ENCODE results near the gene C2CD2. TPM values are rescaled to one million over a fixed set of nuclear protein-coding genes. Genes with fewer than 3 reads are reported as not detected.

Gene C2CD2
- total RNA-seq, 1 experiment from 2014 or later = 12.6 TPM

DNA sequence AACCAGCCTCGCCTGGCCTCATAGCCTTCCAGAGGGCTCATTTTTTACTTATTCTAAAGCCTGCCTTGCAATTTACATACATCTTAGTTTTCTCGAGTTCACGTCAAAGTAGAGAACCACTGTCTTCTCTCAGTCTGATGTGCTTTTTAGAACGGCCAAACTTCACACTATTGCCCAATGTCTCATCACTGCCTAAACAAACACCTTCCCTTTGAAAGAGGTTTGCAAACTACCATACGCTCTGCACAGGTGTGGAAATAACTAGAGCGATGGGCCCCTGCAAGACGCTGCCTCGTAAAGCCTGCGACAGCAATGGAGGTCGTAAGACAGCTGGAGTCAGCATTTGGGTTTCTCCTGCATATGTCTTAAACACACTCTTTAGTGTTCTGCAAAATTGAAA, 97.2 kb downstream of the C2CD2 start:
- H3K36me3 ChIP-seq (ENCODE audit: control insufficient read depth, insufficient read depth, low read length) = peaks cover 1% of the 10 kb centered on the region

DNA sequence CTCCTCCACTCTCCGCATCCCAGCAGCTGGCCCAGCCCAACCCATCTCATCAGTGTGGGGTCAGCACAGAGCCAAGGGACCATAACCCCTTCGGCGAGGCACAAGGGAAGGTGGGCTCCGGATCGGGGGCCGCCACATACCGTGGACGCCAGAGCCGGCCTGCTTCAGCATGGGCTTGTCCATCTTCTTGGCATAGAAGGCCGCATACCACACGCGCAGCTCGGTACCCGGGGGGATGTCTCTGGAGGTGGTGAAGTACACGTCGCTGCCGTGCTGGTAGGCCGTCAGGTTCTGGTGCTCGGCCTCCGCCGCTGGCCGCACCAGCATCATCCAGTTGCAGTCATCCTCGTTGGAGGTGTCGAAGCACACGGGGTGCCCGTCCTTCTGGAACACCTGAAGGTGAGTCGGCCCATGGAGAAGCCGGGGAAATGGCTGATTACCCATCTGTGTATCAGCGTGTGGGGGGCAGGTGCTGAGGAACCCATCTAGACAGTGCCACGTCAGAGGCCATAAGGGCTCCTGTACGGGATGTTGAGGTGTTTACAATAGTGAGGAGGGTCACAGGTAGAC, 99.3 kb downstream of the C2CD2 start:
- no peaks in the 10 kb centered on the region for H3K36me3 Mint-ChIP-seq (ENCODE audit: insufficient read depth, unreplicated experiment)
- peaks cover 1% of the 10 kb centered on the region for H3K36me3 ChIP-seq (ENCODE audit: control insufficient read depth, insufficient read depth, low read length)
- H3K4me3 Mint-ChIP-seq (ENCODE audit: unreplicated experiment) = no peak overlapping the region
- no TSS peak for BruUV-seq (replicated peaks)
- CTCF ChIA-PET = no interaction called here
- H3K27me3 Mint-ChIP-seq (ENCODE audit: insufficient read depth, unreplicated experiment) = no peaks in the 10 kb centered on the region
- no peaks in the 10 kb centered on the region; the same call in 1 of the 2 replicates for H3K4me1 ChIP-seq
- H3K27ac Mint-ChIP-seq (ENCODE audit: unreplicated experiment) = no peak overlapping the region
- no peak overlapping the region for H3K4me3 ChIP-seq (ENCODE audit: low read depth, low read length)
- POLR2A ChIA-PET = no interaction called here
- no peaks in the 10 kb centered on the region for H3K9me3 Mint-ChIP-seq (ENCODE audit: unreplicated experiment)
- H3K4me1 Mint-ChIP-seq (ENCODE audit: low read depth, unreplicated experiment) = no peaks in the 10 kb centered on the region
- no peak for DNase-seq
- H3K9me3 ChIP-seq = no peaks in the 10 kb centered on the region
- intact Hi-C loops (cut with micrococcal nuclease; ENCODE audit: unreplicated experiment) = no loop called here
- TF ChIP-seq, protein P1, sequence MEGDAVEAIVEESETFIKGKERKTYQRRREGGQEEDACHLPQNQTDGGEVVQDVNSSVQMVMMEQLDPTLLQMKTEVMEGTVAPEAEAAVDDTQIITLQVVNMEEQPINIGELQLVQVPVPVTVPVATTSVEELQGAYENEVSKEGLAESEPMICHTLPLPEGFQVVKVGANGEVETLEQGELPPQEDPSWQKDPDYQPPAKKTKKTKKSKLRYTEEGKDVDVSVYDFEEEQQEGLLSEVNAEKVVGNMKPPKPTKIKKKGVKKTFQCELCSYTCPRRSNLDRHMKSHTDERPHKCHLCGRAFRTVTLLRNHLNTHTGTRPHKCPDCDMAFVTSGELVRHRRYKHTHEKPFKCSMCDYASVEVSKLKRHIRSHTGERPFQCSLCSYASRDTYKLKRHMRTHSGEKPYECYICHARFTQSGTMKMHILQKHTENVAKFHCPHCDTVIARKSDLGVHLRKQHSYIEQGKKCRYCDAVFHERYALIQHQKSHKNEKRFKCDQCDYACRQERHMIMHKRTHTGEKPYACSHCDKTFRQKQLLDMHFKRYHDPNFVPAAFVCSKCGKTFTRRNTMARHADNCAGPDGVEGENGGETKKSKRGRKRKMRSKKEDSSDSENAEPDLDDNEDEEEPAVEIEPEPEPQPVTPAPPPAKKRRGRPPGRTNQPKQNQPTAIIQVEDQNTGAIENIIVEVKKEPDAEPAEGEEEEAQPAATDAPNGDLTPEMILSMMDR (IDR thresholded peaks at IDR 0.05; ENCODE audit: insufficient read depth in 1 of 2, low read depth in 1 of 2, low read length in 1 of 2, severe bottlenecking in 1 of 2, unreplicated experiment in 1 of 2) = no peak
- no peaks in the 10 kb centered on the region for H3K27me3 ChIP-seq (replicated peaks; ENCODE audit: control insufficient read depth, insufficient read depth, low read length)

More for the DNA sequence above, 97.2 kb downstream of the C2CD2 start:
- no peaks in the 10 kb centered on the region for H3K27me3 Mint-ChIP-seq (ENCODE audit: insufficient read depth, unreplicated experiment)
- H3K4me1 Mint-ChIP-seq (ENCODE audit: low read depth, unreplicated experiment) = no peaks in the 10 kb centered on the region
- CTCF ChIA-PET = no interaction called here
- no peak overlapping the region for H3K4me3 Mint-ChIP-seq (ENCODE audit: unreplicated experiment)
- POLR2A ChIA-PET = no interaction called here
- intact Hi-C loops (cut with micrococcal nuclease; ENCODE audit: unreplicated experiment) = no loop called here
- Histone ChIP-seq H3K27me3 (replicated peaks; ENCODE audit: control insufficient read depth, insufficient read depth, low read length) (no peaks in the 10 kb centered on the region), H3K4me3 (ENCODE audit: low read depth, low read length) (no peak overlapping the region), H3K4me1 (no peaks in the 10 kb centered on the region; the same call in 1 of the 2 replicates), H3K9me3 (no peaks in the 10 kb centered on the region)
- no peak for DNase-seq
- no TSS peak for BruUV-seq (replicated peaks)
- TF ChIP-seq, protein P1 (IDR thresholded peaks at IDR 0.05; ENCODE audit: insufficient read depth in 1 of 2, low read depth in 1 of 2, low read length in 1 of 2, severe bottlenecking in 1 of 2, unreplicated experiment in 1 of 2) = no peak
- H3K9me3 Mint-ChIP-seq (ENCODE audit: unreplicated experiment) = no peaks in the 10 kb centered on the region
- H3K27ac Mint-ChIP-seq (ENCODE audit: unreplicated experiment) = no peak overlapping the region
- no peaks in the 10 kb centered on the region for H3K36me3 Mint-ChIP-seq (ENCODE audit: insufficient read depth, unreplicated experiment)

DNA sequence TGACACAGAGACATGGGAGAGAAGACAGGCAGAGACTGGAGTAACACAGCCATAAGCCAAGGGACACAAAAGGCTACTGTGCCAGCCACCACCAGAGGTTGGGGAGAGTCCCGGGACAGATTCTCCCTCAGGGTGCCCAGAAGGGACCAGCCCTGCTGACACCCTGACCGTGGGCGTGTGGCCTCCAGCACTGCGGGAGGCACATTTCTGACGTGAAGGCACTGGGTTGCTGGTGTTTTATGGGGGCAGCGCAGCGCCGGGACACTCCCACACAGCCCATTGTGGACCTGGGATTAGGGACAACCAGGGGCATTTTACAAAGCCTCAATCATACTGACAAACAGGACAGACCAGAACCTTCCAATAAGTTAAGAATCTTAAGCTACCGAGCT, 100.9 kb downstream of the C2CD2 start:
- DNase-seq = no peak
- Mint-ChIP-seq H3K4me1 (ENCODE audit: low read depth, unreplicated experiment) (peaks cover 6% of the 10 kb centered on the region), H3K9me3 (ENCODE audit: unreplicated experiment) (no peaks in the 10 kb centered on the region), H3K27ac (ENCODE audit: unreplicated experiment) (no peak overlapping the region), H3K27me3 (ENCODE audit: insufficient read depth, unreplicated experiment) (no peaks in the 10 kb centered on the region), H3K36me3 (ENCODE audit: insufficient read depth, unreplicated experiment) (no peaks in the 10 kb centered on the region), H3K4me3 (ENCODE audit: unreplicated experiment) (no peak overlapping the region)
- H3K4me1 ChIP-seq = no peaks in the 10 kb centered on the region; the same call in 1 of the 2 replicates
- POLR2A ChIA-PET = no interaction called here
- peaks cover 1% of the 10 kb centered on the region for H3K36me3 ChIP-seq (ENCODE audit: control insufficient read depth, insufficient read depth, low read length)
- BruUV-seq (replicated peaks) = no TSS peak
- intact Hi-C loops (cut with micrococcal nuclease; ENCODE audit: unreplicated experiment) = no loop called here
- TF ChIP-seq, protein P1 (IDR thresholded peaks at IDR 0.05; ENCODE audit: insufficient read depth in 1 of 2, low read depth in 1 of 2, low read length in 1 of 2, severe bottlenecking in 1 of 2, unreplicated experiment in 1 of 2) = no peak
- no peaks in the 10 kb centered on the region for H3K9me3 ChIP-seq
- no peak overlapping the region for H3K4me3 ChIP-seq (ENCODE audit: low read depth, low read length)
- CTCF ChIA-PET = no interaction called here
- no peaks in the 10 kb centered on the region for H3K27me3 ChIP-seq (replicated peaks; ENCODE audit: control insufficient read depth, insufficient read depth, low read length)

Data from Caco-2 (cell line).